ENCODE measurements around the gene SRGAP2. TPM values are rescaled to one million over a fixed set of nuclear protein-coding genes. Genes with fewer than 3 reads are reported as not detected.
"Not testable (repeated sequence)": the region's sequence is repeated elsewhere in the genome, so short reads cannot be mapped to it uniquely, and the experiment has no call there.

Gene SRGAP2
- 10 to 100 TPM; 42.4 to 47.8 TPM for total RNA-seq

DNA sequence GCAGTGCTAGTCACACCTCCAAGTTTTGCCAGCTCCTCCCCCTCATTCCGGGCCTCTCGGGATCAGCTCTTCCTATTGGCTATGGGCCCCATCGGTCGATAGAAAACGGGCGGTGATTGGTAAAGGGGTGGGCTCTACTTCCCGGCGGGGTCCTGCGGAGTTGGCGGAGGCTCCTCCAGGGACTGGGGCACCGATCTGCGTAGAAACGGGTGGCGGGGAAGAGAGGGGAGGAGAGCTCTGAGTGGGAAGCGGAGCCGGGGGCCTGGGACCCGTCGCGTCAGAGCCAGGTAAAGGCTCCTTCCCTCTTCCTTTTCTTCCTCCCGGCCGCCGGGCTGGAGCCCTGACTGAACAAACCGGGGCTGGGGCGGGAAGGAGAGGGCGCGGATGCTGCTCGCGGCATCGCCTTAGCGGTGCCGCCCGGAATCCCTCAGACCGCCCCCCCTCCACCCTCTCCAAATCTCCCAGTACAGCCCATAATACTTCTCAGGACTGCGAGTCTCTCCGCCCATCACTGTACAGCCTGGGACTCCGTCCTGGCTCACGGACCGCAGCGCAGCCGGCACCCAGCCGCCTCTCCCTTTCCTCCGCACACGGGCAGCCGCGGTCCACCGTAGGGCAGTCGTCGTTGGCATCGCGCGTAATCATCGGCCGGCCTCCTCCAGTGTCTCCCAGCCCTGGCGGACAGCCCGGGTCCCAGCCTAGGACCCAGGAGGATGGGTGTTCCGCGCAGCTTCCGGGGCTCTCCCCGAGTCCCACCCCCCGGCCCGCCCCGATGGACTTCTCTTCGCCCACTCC lies at the start of gene SRGAP2:
Gene SRGAP2, plus strand, starts transcription at position 178 of the 795 bp plus-strand sequence. CDS start 2,430 bp downstream, outside the sequence.
- peak within 1 kb of the TSS; percentile 83 for H3K4me3 Mint-ChIP-seq
- CTCF ChIA-PET; H3K9me3 Mint-ChIP-seq; intact Hi-C loops (cut with micrococcal nuclease); H3K36me3 Mint-ChIP-seq (ENCODE audit: low read depth); H3K27me3 Mint-ChIP-seq (ENCODE audit: low read depth); H3K4me1 Mint-ChIP-seq (ENCODE audit: low read depth): not testable (repeated sequence)
- H3K27ac Mint-ChIP-seq = peak within 1 kb of the TSS; percentile 65
- peak; percentile 53 for DNase-seq

DNA sequence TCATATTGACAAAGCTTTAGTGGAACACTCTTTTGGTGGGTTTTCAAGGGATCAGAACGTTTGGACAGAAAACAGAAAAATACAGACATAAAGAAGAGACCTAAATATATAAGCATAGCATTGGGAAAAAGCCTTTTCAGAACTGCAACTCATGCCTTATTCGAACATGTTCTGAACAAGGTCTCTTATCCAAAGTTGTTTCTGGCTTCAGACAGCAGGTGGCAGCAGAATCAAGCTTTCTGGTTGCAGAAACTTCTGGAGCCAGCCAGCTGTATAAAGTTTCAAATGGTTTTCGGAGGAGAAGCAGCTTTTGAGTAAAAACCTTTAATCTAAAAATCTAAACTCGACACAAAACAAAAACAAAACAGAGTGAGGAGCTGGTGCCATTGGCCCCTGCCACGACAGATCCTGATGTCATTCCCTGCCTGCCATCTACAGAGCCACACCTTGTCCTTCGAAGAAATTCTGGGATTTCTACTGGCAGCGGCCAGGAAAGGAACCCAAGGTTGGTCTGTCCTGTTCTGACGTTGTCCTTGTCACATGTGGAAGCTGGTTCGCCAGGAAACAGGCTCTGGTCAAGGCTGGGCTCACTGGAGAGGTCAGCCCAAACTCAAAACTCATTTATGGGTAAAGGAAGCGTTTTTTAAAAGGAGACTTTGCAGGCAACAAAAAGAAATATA lies 35.9 kb upstream of the SRGAP2 start:
- H3K36me3 Mint-ChIP-seq (ENCODE audit: low read depth); H3K27me3 Mint-ChIP-seq (ENCODE audit: low read depth); DNase-seq; H3K4me1 Mint-ChIP-seq (ENCODE audit: low read depth); CTCF ChIA-PET; intact Hi-C loops (cut with micrococcal nuclease); H3K9me3 Mint-ChIP-seq; H3K27ac Mint-ChIP-seq; H3K4me3 Mint-ChIP-seq: not testable (repeated sequence)

DNA sequence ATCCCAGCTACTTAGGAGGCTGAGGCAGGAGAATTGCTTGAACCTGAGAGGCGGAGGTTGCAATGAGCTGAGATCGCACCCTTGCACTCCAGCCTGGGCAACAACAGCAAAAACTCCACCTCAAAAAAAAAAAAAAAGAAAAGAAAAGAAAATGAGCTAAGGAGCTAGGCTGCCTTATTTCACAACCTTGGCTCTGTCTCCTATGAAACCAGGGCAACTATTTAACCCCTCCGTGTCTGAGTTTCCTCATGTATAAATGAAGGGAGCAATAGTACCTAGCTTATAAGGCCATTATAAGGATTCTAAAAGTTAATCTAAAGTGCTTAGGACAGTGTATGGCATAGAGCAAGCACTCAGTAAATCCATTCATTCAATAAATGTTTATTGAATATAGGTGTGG lies 33.5 kb upstream of the SRGAP2 start:
- H3K4me3 Mint-ChIP-seq; H3K27me3 Mint-ChIP-seq (ENCODE audit: low read depth); intact Hi-C loops (cut with micrococcal nuclease); H3K27ac Mint-ChIP-seq; H3K36me3 Mint-ChIP-seq (ENCODE audit: low read depth); H3K9me3 Mint-ChIP-seq; CTCF ChIA-PET; H3K4me1 Mint-ChIP-seq (ENCODE audit: low read depth); DNase-seq: not testable (repeated sequence)

DNA sequence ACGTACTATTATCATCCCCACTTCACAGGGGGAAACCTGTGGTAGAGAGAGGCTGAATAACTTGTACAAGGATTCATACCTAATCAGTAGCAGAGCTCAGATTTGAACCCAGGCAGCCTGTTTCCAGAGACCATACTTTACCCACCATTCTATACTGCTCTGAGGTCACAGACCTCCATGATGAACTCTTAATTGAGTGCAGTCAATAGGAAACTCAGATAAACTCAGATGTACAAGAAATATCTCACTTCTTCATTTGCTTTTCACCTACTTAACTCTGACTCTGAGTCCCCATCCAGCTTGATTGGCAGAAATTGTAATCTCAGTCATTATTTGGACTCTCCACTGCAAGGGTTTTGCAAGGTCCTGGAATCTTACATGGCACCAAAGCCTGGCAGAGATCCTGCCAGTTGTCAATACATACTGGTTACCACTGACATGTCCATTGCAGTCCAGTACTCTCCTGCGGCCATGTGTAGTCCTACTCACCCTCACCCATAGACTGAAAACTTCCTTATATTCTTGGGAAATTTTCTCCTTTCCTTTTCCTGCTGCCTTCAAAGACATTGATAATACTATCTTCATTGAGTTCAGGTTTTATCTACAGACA lies 30.1 kb upstream of the SRGAP2 start:
- H3K27me3 Mint-ChIP-seq (ENCODE audit: low read depth); H3K36me3 Mint-ChIP-seq (ENCODE audit: low read depth); H3K4me1 Mint-ChIP-seq (ENCODE audit: low read depth); H3K9me3 Mint-ChIP-seq; H3K27ac Mint-ChIP-seq; CTCF ChIA-PET; intact Hi-C loops (cut with micrococcal nuclease); H3K4me3 Mint-ChIP-seq; DNase-seq: not testable (repeated sequence)

DNA sequence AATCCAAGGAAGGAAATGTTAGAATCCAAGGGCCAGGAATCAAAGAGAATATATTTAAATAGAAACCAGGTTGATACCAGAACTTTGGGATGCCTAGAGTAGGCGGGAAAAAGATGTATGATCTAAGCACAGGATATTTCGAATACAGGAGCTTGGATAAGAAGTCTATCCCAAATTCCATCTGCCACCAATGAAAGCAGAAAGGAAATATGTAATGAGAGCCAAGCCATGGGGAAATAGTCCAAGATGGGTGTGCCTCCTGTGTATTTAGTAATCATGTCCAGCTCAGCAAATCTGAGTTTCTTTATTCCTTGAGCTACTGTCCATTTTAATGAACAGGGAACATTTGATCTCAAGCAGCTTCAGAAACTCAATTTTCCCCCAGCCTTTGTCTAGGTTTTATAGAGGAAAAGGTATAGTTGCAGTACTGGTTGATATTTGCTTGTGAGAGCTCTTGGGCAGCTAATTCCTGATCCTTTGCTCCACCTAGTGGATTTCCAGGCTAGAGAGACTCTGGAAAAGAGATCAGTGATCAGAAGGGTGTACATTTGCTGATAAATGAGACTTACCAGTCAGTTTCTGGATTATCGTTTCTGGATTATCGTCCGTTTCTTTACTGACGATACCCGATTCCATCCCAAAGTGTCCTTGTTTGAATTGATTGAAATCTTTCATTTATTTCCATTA lies 29.0 kb upstream of the SRGAP2 start:
- DNase-seq; H3K4me3 Mint-ChIP-seq; H3K4me1 Mint-ChIP-seq (ENCODE audit: low read depth); H3K36me3 Mint-ChIP-seq (ENCODE audit: low read depth); H3K9me3 Mint-ChIP-seq; H3K27ac Mint-ChIP-seq; intact Hi-C loops (cut with micrococcal nuclease); CTCF ChIA-PET; H3K27me3 Mint-ChIP-seq (ENCODE audit: low read depth): not testable (repeated sequence)

DNA sequence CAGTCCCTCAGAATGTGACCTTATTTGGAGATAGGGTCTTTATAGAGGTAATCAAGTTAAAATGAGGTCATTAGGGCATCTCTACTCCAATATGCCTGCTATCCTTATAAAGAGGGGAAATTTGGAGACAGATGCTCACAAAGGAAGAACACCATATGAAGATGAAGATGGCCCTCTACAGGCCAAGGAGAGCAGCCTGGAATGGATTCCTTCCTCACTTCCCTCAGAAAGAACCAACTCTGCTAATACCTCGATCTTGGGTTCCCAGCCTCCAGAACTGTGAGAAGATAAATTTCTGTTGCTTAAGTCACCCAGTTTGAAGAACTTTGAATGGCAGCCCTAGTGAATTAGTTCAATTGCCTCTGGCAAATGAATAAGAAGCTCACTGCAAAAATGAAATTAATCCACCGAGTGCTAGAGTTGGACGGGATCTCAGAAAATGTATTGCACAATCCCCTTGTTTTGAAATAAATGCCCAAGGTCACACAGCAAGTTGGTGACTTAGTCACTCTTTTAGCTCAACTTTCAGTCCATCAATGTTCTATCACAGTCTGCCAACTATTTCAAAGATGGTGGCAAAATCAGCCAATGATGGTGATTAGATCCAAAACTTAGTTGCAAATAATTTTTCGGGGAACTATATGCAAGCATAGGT lies 27.8 kb upstream of the SRGAP2 start:
- H3K9me3 Mint-ChIP-seq; CTCF ChIA-PET; H3K36me3 Mint-ChIP-seq (ENCODE audit: low read depth); H3K4me3 Mint-ChIP-seq; intact Hi-C loops (cut with micrococcal nuclease); H3K27ac Mint-ChIP-seq; DNase-seq; H3K27me3 Mint-ChIP-seq (ENCODE audit: low read depth); H3K4me1 Mint-ChIP-seq (ENCODE audit: low read depth): not testable (repeated sequence)

DNA sequence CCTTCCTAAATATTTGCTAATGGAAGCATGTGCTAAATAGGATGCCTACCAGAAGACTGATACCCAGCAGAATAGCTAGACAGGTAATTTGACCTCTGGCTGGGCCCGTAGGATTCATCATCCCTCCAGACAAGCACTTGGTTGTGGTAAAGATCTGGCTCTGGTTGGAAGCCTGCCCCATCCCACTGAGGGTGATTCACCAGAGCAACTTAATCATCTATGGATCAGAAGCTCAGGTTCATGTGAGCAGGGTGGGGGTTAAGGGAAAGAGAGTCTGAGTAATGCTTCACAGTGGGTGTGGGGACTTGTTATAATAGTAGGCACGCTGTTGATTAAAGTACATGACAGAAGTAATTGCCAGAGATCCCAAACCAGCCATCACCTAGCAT lies 27.2 kb upstream of the SRGAP2 start:
- H3K4me3 Mint-ChIP-seq; H3K36me3 Mint-ChIP-seq (ENCODE audit: low read depth); DNase-seq; H3K9me3 Mint-ChIP-seq; H3K27ac Mint-ChIP-seq; H3K4me1 Mint-ChIP-seq (ENCODE audit: low read depth); CTCF ChIA-PET; H3K27me3 Mint-ChIP-seq (ENCODE audit: low read depth); intact Hi-C loops (cut with micrococcal nuclease): not testable (repeated sequence)

DNA sequence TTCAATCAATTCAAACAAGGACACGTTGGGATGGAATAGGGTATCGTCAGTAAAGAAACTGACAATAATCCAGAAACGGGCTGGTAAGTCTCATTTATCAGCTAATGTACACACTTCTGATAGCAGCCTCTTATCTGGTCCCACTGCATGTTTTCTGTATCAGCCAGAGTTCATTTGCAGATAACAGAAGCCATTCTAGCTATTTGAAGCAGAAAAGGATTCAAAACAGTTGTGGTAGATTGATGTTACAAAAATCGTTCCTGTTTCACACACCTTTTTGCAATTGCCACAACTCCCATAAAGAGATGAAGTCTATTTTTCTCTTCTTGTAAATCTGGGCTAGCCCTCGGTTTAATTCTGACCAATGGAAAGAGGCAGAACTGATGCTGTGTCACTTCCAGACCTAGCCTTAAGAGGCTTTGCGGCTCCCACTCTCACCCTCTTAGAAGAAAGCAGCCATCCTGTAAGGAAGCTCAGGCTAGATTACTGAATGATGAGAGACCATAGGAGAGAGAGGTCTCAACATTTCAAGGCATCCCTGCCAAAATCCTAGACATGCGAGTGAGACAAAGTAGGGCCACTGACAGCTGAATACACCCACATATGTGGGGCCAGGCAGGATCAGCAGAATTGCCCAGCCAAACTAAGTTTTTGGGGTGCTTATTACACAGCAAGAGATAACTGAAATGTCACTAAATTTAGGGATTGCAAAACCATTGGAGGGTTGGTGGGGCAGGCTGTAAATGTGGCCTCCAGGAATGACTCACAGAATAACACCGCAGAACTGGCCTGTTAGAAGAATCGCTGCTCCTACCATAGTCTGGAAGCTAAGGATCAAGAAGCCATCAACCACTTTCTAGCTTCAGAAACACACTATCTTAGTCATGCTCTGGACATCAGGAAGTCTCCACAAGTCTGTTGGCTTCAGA lies 25.0 kb upstream of the SRGAP2 start:
- H3K4me1 Mint-ChIP-seq (ENCODE audit: low read depth); H3K4me3 Mint-ChIP-seq; H3K27me3 Mint-ChIP-seq (ENCODE audit: low read depth); H3K27ac Mint-ChIP-seq; H3K36me3 Mint-ChIP-seq (ENCODE audit: low read depth); H3K9me3 Mint-ChIP-seq; CTCF ChIA-PET; DNase-seq; intact Hi-C loops (cut with micrococcal nuclease): not testable (repeated sequence)

DNA sequence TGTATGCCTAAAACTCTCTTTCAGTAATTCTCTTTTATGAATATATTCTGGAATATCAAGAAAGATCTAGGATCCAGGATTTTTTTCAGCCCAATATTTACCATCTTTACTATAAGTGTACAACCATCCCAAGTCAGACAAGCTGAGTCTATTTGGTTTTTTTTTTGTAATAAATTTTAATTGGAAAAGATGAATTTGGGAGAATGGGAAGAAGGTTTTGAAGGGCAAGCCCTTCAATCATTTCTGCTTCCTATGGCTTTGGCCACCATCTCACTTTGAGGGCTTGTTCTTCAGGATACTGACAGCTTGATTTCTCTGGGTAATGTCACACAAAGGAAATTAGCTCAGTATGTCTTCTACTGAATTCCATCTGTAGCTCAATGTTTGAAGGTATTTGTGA lies 23.7 kb upstream of the SRGAP2 start:
- not testable (repeated sequence) for H3K27ac Mint-ChIP-seq

DNA sequence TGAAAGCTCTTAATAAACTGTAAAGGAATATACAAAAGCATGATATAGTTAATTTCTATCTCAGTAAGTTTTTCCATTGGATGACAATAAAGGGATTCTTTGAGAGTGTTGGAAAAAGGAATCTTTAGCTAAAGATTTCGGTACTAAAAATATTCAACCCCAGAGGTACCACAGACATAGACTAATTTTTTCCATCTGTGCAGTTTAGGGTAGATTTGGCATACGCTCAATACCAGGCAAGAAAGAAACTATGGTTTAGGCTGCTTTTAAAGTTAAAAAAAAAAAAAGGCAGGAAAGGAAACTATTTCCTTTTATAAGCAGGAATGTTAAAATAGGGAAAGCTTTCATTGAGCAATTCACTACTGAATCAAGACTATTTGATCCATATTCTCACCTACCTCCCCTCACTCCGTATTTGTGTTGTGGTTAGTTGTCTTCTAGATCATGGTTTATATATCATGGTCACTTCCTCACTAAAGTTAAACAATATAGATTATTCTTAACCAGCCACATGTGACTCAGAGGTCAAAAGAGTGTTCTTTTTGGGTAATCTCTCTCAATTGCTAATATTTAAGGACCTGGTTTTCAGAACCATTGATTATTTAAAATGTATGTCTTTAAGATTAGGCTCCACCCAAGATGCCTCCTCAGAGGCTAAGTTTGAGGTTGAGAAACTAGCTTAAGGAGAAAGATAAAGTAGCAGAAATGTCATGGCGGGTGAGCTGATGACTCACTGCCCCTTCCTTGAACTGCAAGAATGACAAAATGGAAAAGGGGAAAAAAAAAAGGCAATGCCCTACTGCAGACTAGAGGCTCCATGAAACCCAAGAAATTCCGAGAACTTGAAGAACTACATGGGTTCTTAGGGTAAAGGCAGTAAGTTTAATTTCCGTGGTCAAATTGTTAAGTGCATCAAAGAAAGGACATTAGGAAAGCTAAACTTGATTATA lies 20.7 kb upstream of the SRGAP2 start:
- H3K9me3 Mint-ChIP-seq; H3K4me3 Mint-ChIP-seq; H3K27me3 Mint-ChIP-seq (ENCODE audit: low read depth); H3K36me3 Mint-ChIP-seq (ENCODE audit: low read depth); H3K4me1 Mint-ChIP-seq (ENCODE audit: low read depth); intact Hi-C loops (cut with micrococcal nuclease); H3K27ac Mint-ChIP-seq; DNase-seq; CTCF ChIA-PET: not testable (repeated sequence)

More for the DNA sequence above, 23.7 kb upstream of the SRGAP2 start:
- CTCF ChIA-PET; H3K9me3 Mint-ChIP-seq; intact Hi-C loops (cut with micrococcal nuclease); H3K4me1 Mint-ChIP-seq (ENCODE audit: low read depth); H3K4me3 Mint-ChIP-seq; H3K36me3 Mint-ChIP-seq (ENCODE audit: low read depth); DNase-seq; H3K27me3 Mint-ChIP-seq (ENCODE audit: low read depth): not testable (repeated sequence)

DNA sequence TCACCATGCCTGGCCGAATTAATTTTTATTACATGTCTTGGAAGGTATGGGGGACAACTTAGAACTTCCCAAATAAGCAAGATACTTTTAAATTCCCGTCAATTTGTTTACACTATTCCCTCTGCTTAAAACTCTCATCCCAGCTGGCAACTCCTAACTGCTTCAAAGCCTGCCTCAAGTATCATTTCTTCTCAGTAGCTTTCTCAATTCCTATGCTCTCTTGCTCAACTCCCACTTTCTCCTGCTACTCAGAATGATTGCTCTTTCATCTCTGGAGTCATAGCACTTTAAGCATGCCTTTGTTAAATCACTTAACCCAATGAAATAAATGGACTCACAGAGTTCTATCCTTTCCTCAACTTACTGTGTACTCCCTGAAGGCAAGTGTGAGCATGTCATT lies 19.6 kb upstream of the SRGAP2 start:
- DNase-seq; intact Hi-C loops (cut with micrococcal nuclease); CTCF ChIA-PET; H3K4me1 Mint-ChIP-seq (ENCODE audit: low read depth); H3K4me3 Mint-ChIP-seq; H3K27me3 Mint-ChIP-seq (ENCODE audit: low read depth); H3K9me3 Mint-ChIP-seq; H3K36me3 Mint-ChIP-seq (ENCODE audit: low read depth); H3K27ac Mint-ChIP-seq: not testable (repeated sequence)
